ENCODE results near the gene NSL1. TPM values are rescaled to one million over a fixed set of nuclear protein-coding genes. Genes with fewer than 3 reads are reported as not detected.
A peak's percentile ranks its signal among the peaks of the same experiment; 100 is the strongest.

Gene NSL1
- polyA plus RNA-seq, 3 donors, result 16.8 to 80.3 (median 62.3) TPM

- Mint-ChIP-seq H3K4me3 (no peak overlapping the region), H3K27ac (no peak overlapping the region), H3K27me3 (ENCODE audit: low read depth in 3 of 3) (peaks cover 34 to 52% (median 41%) of the 10 kb centered on the region in 3 donors), H3K36me3 (peaks cover 0 to 3% of the 10 kb centered on the region in 2 donors), H3K9me3 (peaks cover 0 to 3% (median 0%) of the 10 kb centered on the region in 7 donors), H3K4me1 (peaks cover 25% of the 10 kb centered on the region)
- DNase-seq, result no peak
- Histone ChIP-seq H3K27me3 (ENCODE audit: control insufficient read depth in 2 of 2, insufficient read depth in 2 of 2, low read length in 2 of 2) (peaks cover 15 to 42% of the 10 kb centered on the region in 2 donors), H3K79me2 (ENCODE audit: insufficient read depth, low read length) (no peaks in the 10 kb centered on the region), H3K4me3 (replicated peaks in 1 of 3; ENCODE audit: low read depth in 2 of 3, low read length in 3 of 3) (no peak overlapping the region), H3K4me1 (ENCODE audit: control insufficient read depth in 1 of 2, insufficient read depth in 2 of 2, low read length in 2 of 2) (peaks cover 25 to 31% of the 10 kb centered on the region in 2 donors), H3K9me3 (replicated peaks in 1 of 2; ENCODE audit: control insufficient read depth in 1 of 2, insufficient read depth in 1 of 2, low read length in 2 of 2) (no peaks in the 10 kb centered on the region), H3K9ac (ENCODE audit: insufficient read depth, low read length, poor library complexity, severe bottlenecking) (no peak overlapping the region), H4K20me1 (ENCODE audit: insufficient read depth, low read length) (no peaks in the 10 kb centered on the region), H3K27ac (ENCODE audit: low read depth in 1 of 2, low read length in 2 of 2) (no peak overlapping the region), H2AFZ (ENCODE audit: insufficient read depth, low read depth, low read length, poor library complexity, severe bottlenecking) (no peak overlapping the region), H3K4me2 (replicated peaks; ENCODE audit: extremely low read depth, low read length, poor library complexity, severe bottlenecking) (no peak overlapping the region), H3K36me3 (replicated peaks in 1 of 2; ENCODE audit: control insufficient read depth in 1 of 2, insufficient read depth in 2 of 2, low read length in 2 of 2) (no peaks in the 10 kb centered on the region)
- intact Hi-C loops (cut with micrococcal nuclease), result loop anchor here in 1 of 2 donors (5.0 kb wide), 1 partner anchor 35 kb away; no protein-coding TSS in a partner anchor
- no CpG with 5 or more reads among the region's 1 CpG for WGBS (ENCODE audit: insufficient coverage)
- TF ChIP-seq CTCF (IDR thresholded peaks at IDR 0.05), result no peak
Observed at GRCh38 chr1:212702672-212703071, 88.9 kb downstream of the NSL1 start.

- Mint-ChIP-seq H3K36me3 (peaks cover 0 to 5% of the 10 kb centered on the region in 2 donors), H3K27ac (no peak overlapping the region), H3K27me3 (ENCODE audit: low read depth in 3 of 3) (peaks cover 33 to 59% (median 48%) of the 10 kb centered on the region in 3 donors), H3K4me1 (peaks cover 28% of the 10 kb centered on the region), H3K9me3 (peaks cover 0 to 3% (median 0%) of the 10 kb centered on the region in 7 donors), H3K4me3 (peak overlapping the region in 1 of 2 donors; percentile 73)
- WGBS (ENCODE audit: insufficient coverage), result 60% methylated on average over 1 of the region's 1 CpG
- intact Hi-C loops (cut with micrococcal nuclease), result loop anchor here in 1 of 2 donors (5.0 kb wide), 1 partner anchor 35 kb away; no protein-coding TSS in a partner anchor
- Histone ChIP-seq H3K4me3 (replicated peaks in 1 of 3; ENCODE audit: low read depth in 2 of 3, low read length in 3 of 3) (no peak overlapping the region), H2AFZ (ENCODE audit: insufficient read depth, low read depth, low read length, poor library complexity, severe bottlenecking) (no peak overlapping the region), H3K79me2 (ENCODE audit: insufficient read depth, low read length) (no peaks in the 10 kb centered on the region), H3K4me2 (replicated peaks; ENCODE audit: extremely low read depth, low read length, poor library complexity, severe bottlenecking) (no peak overlapping the region), H3K36me3 (replicated peaks in 1 of 2; ENCODE audit: control insufficient read depth in 1 of 2, insufficient read depth in 2 of 2, low read length in 2 of 2) (no peaks in the 10 kb centered on the region), H4K20me1 (ENCODE audit: insufficient read depth, low read length) (no peaks in the 10 kb centered on the region), H3K9me3 (replicated peaks in 1 of 2; ENCODE audit: control insufficient read depth in 1 of 2, insufficient read depth in 1 of 2, low read length in 2 of 2) (no peaks in the 10 kb centered on the region), H3K27ac (ENCODE audit: low read depth in 1 of 2, low read length in 2 of 2) (no peak overlapping the region), H3K9ac (ENCODE audit: insufficient read depth, low read length, poor library complexity, severe bottlenecking) (no peak overlapping the region), H3K4me1 (ENCODE audit: control insufficient read depth in 1 of 2, insufficient read depth in 2 of 2, low read length in 2 of 2) (peaks cover 25 to 31% of the 10 kb centered on the region in 2 donors), H3K27me3 (ENCODE audit: control insufficient read depth in 2 of 2, insufficient read depth in 2 of 2, low read length in 2 of 2) (peaks cover 18 to 50% of the 10 kb centered on the region in 2 donors)
- no peak for TF ChIP-seq CTCF (IDR thresholded peaks at IDR 0.05)
- no peak for DNase-seq
Observed at GRCh38 chr1:212701910-212702309, 89.7 kb downstream of the NSL1 start.
